Loucy (cell line): ENCODE measurements around the gene AKAP13.

Experiments used
- EZH2phosphoT487 ChIP-seq: fragments of 200-600 bp; IDR thresholded peaks from 2 replicates; pipeline ENCODE4 v1.6.1; 2018; ENCODE audit warnings: antibody characterized with exemption, mild to moderate bottlenecking, moderate library complexity, borderline replicate concordance
- TF ChIP-seq, protein P1 (sequence below): fragments of 200-600 bp; sonication (generic); conservative IDR thresholded peaks from 2 replicates; pipeline ENCODE4 v1.5.1; 2014; ENCODE audit warnings: mild to moderate bottlenecking, antibody characterized with exemption, low read length

DNA sequence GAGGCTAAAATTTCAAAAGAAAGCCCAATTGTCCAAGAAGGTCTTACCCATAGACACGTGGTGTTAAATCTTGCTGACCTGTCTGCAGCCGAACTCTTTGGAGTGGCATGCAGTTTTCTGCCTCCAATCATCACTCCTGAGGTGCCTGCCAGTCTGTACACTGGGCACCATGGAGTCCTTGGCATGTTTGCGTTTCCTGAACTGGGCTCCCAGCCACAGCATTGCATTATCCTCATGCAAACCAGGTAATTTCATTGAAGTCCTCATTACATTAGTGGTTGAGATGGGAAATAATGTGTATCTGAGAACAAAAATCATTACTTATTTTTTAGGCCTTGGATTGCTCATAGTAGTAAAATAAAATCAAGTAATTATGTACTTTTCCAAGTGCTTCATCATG is 152.3 kb downstream of the AKAP13 start:
- TF ChIP-seq, protein P1, sequence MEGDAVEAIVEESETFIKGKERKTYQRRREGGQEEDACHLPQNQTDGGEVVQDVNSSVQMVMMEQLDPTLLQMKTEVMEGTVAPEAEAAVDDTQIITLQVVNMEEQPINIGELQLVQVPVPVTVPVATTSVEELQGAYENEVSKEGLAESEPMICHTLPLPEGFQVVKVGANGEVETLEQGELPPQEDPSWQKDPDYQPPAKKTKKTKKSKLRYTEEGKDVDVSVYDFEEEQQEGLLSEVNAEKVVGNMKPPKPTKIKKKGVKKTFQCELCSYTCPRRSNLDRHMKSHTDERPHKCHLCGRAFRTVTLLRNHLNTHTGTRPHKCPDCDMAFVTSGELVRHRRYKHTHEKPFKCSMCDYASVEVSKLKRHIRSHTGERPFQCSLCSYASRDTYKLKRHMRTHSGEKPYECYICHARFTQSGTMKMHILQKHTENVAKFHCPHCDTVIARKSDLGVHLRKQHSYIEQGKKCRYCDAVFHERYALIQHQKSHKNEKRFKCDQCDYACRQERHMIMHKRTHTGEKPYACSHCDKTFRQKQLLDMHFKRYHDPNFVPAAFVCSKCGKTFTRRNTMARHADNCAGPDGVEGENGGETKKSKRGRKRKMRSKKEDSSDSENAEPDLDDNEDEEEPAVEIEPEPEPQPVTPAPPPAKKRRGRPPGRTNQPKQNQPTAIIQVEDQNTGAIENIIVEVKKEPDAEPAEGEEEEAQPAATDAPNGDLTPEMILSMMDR, result no peak
- no peak for TF ChIP-seq EZH2phosphoT487
